PC-3 (cell line): ENCODE results near the gene NKPD1.

Source experiments
- CTCF ChIP-seq: fragments of 300-600 bp; sonication (generic); conservative IDR thresholded peaks from 2 replicates; pipeline ENCODE4 v1.5.1; 2017; ENCODE audit warnings: antibody characterized with exemption, low read depth, mild to moderate bottlenecking, low read length
- EZH2 ChIP-seq: fragments of 300-600 bp; sonication (generic); IDR thresholded peaks from one replicate; pipeline ENCODE4 v1.6.1; 2017; ENCODE audit warnings: antibody characterized with exemption, mild to moderate bottlenecking, low read length; ENCODE audit not compliant: unreplicated experiment
- EZH2phosphoT487 ChIP-seq: fragments of 300-600 bp; sonication (generic); IDR thresholded peaks from 2 replicates; pipeline ENCODE4 v1.6.1; 2018; ENCODE audit warnings: mild to moderate bottlenecking, antibody characterized with exemption, low read length, borderline replicate concordance

- TF ChIP-seq CTCF (no peak), EZH2 (no peak), EZH2phosphoT487 (no peak)
Measured at GRCh38 chr19:45124021-45124420, 36.8 kb downstream of the NKPD1 start.
